Measurements from ENCODE around the gene ENDOV.
A peak's percentile ranks its signal among the peaks of the same experiment; 100 is the strongest.

ENDOV gene

DNA sequence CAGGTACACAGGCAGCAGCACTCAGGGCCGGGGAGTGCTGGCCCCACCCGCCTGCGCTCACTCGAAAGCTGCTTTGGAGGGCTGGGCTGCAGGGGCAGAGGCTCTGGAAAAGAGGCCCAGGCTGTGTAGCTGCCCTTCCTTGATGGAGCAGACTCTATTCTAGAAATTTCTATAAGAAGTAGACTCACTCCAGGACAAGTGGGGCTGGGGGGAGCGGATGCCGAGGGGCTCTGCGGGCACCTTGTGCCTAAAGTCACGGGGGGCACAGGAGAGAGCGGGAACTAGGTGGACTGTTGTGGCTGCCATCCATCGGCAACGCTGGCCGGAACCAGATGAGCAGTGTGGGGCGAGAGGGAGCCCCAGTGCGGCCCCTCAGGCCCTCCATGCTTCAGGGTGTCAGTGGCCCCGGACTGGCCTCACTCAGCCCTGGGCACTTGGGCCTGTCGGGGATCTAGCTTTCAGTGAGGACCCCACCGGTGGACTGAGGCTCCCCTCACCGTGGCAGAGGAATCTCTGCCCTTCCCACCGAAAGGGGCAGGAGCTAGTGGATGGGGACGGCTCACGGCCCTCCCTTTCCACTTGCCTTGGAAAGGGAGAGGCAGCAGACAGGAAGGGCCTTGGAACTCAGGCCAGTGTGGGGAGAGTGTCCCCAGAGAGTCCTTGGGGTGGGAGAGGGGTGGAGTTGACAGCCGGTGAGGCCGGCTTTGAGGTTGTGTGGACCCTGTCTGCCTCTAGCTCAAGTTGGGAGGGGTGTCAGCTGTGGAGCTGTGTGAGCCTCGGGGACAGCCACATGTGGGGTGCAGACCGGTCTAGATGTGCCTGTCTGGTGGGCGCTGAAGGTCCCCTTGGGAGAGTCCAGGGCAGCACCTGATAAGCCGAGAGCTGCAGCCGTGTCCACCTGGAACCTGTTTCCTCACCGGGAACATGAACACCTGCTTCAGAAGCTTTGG, 16.6 kb downstream of the ENDOV start:
- DNase-seq: no peak
- H3K27me3 ChIP-seq (ENCODE audit: insufficient read depth, low read depth, severe bottlenecking): no peaks in the 10 kb centered on the region
- H3K27ac ChIP-seq: no peak overlapping the region
- no peaks in the 10 kb centered on the region for H3K9me3 ChIP-seq (ENCODE audit: severe bottlenecking)
- H3K36me3 ChIP-seq: no peaks in the 10 kb centered on the region; the same call in 1 of the 2 replicates
- H3K4me3 ChIP-seq (ENCODE audit: low read depth, low read length): no peak overlapping the region
- TF ChIP-seq, protein P1, sequence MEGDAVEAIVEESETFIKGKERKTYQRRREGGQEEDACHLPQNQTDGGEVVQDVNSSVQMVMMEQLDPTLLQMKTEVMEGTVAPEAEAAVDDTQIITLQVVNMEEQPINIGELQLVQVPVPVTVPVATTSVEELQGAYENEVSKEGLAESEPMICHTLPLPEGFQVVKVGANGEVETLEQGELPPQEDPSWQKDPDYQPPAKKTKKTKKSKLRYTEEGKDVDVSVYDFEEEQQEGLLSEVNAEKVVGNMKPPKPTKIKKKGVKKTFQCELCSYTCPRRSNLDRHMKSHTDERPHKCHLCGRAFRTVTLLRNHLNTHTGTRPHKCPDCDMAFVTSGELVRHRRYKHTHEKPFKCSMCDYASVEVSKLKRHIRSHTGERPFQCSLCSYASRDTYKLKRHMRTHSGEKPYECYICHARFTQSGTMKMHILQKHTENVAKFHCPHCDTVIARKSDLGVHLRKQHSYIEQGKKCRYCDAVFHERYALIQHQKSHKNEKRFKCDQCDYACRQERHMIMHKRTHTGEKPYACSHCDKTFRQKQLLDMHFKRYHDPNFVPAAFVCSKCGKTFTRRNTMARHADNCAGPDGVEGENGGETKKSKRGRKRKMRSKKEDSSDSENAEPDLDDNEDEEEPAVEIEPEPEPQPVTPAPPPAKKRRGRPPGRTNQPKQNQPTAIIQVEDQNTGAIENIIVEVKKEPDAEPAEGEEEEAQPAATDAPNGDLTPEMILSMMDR (IDR thresholded peaks at IDR 0.05; ENCODE audit: low read depth, low read length): no peak

DNA sequence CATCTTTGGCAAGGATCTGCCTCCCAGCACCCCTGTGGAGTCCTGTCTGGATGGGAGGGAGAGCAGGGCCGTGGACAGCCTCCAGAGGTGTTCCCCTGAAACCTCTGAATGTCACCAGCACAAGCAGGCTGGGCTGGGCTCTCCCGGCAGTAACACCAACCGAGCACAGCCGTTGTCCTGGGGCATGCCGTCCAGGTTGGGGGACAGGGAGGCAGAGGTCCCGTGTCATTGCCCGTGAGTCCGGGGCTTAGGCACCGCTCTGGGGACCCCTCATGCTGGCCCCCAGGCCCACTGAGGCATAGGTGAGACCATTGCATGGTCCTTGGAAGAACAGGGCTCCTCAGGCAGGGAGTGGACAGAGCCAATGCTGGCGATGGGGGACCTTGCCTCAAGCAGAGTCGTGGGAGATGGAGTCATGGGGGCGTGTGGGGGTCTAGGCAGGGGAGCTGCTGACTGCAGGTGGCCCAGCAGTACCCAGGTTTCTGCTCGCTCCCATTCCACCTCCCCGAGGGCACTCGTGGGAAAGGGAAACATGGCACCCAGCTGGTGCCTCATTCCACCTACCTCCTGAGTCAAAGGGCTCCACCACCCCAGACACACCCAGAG, 17.5 kb downstream of the ENDOV start:
- H3K27ac ChIP-seq: no peak overlapping the region
- DNase-seq: no peak
- no peaks in the 10 kb centered on the region; the same call in 1 of the 2 replicates for H3K36me3 ChIP-seq
- TF ChIP-seq, protein P1 (IDR thresholded peaks at IDR 0.05; ENCODE audit: low read depth, low read length): no peak
- H3K27me3 ChIP-seq (ENCODE audit: insufficient read depth, low read depth, severe bottlenecking): no peaks in the 10 kb centered on the region
- no peaks in the 10 kb centered on the region for H3K9me3 ChIP-seq (ENCODE audit: severe bottlenecking)
- no peak overlapping the region for H3K4me3 ChIP-seq (ENCODE audit: low read depth, low read length)

DNA sequence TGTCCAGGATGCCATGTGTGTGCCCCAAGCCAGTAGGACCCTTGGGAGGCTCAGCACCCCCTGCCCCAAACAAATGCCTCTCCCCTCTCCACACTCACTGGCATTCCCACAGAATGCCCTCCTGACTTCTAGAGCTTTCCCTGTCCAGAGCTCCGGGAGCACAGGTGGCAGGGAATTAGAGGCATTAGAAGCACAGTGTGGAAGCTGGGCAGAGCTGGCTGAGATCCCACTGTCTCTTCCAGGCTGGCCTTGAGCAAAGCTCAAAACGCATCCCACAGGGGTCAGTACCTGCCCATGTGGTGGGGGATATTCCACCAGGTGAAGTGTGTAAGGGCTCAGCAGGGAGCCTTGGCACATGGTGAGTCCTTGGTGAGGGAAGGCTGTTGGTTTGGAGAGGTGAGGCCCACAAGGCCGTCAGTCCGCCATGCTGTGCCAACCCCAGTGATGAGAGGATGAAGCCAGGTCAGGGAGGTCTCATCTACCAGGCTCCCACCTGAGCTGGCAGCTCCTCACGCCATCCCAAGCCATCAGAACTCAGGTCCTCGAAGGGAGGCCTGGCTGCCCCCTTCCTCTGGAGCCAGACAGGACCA, 18.1 kb downstream of the ENDOV start:
- peak; percentile 49 for DNase-seq
- H3K27ac ChIP-seq: no peak overlapping the region
- H3K27me3 ChIP-seq (ENCODE audit: insufficient read depth, low read depth, severe bottlenecking): no peaks in the 10 kb centered on the region
- H3K36me3 ChIP-seq: no peaks in the 10 kb centered on the region; the same call in 1 of the 2 replicates
- H3K4me3 ChIP-seq (ENCODE audit: low read depth, low read length): no peak overlapping the region
- no peaks in the 10 kb centered on the region for H3K9me3 ChIP-seq (ENCODE audit: severe bottlenecking)
- TF ChIP-seq, protein P1 (IDR thresholded peaks at IDR 0.05; ENCODE audit: low read depth, low read length): 0 out of 2 replicates have a peak, but pooled peaks have one; percentile 9

DNA sequence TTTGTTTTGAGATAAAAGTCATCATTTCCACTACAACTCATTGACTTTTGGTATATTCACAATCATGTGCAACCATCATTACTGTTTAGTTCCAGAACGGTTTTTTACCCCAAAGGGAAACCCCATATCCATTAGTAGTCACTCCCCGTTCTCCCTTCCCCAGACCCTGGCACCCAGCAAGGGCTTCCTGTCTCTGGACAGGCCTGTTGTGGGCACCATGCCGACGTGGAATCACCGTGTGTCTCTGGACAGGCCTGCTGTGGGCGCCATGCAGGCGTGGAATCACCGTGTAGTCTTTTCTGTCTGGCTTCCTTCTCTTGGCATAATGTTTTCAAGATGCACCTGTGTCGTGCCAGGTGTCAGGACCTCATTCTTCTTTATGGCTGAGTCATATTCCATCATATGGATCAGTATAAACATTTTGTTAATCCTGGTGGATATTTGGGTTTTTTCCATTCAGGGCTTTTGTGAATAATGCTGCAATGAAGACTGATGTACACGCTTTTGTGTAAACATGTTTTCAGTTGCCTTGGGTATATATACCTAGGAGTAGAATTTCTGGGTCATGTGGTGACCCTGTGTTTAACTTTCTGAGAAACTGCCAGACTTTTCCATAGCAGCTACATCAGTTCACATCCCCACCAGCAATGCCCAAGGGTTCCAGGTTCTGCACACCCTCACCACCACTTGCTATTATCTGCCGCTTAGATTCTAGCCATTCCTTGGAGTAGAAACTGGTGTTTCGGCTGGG, 19.1 kb downstream of the ENDOV start:
- no peaks in the 10 kb centered on the region for H3K27me3 ChIP-seq (ENCODE audit: insufficient read depth, low read depth, severe bottlenecking)
- DNase-seq: no peak
- TF ChIP-seq, protein P1 (IDR thresholded peaks at IDR 0.05; ENCODE audit: low read depth, low read length): no peak
- H3K9me3 ChIP-seq (ENCODE audit: severe bottlenecking): no peaks in the 10 kb centered on the region
- no peaks in the 10 kb centered on the region for H3K36me3 ChIP-seq
- no peak overlapping the region for H3K27ac ChIP-seq
- H3K4me3 ChIP-seq (ENCODE audit: low read depth, low read length): no peak overlapping the region

DNA sequence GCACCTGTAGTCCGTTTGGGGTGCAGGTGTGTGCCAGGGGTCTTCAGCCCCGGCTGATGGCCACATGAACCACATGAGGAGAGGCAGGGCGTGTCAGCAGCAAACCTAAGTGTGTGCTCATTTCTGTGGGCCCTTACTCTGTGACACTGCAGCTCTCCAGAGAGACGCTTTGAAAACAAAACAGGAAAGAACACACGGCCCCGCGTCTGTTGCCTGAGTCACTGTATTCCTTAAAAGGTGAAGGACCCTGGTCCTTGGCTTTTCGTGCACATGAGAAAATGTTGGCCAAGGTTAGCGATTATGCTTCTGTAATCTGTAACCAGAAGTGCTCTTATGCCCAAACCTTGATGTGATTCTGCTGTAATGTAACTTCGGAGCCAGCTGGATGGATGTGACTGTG, 22.6 kb downstream of the ENDOV start:
- TF ChIP-seq, protein P1 (IDR thresholded peaks at IDR 0.05; ENCODE audit: low read depth, low read length): no peak
- no peak for DNase-seq
- Histone ChIP-seq H3K27me3 (ENCODE audit: insufficient read depth, low read depth, severe bottlenecking) (no peaks in the 10 kb centered on the region), H3K36me3 (no peaks in the 10 kb centered on the region), H3K9me3 (ENCODE audit: severe bottlenecking) (no peaks in the 10 kb centered on the region), H3K27ac (no peak overlapping the region), H3K4me3 (ENCODE audit: low read depth, low read length) (no peak overlapping the region)
